Epithelial cell of esophagus (primary cell): ENCODE data around the gene KRT86.
"Not testable (repeated sequence)": the region's sequence is repeated elsewhere in the genome, so short reads cannot be mapped to it uniquely, and the experiment has no call there.

Source experiments
- DNase-seq: peaks from one replicate; pipeline ENCODE4 v3.0.0; 2010; ENCODE audit warnings: low read depth
- H3K4me3 ChIP-seq: 2 replicates; pipeline ENCODE4 v1.5.1; 2011; ENCODE audit warnings: mild to moderate bottlenecking, low read length, control low read depth
- CTCF ChIP-seq: IDR thresholded peaks from 2 replicates; pipeline ENCODE4 v1.5.1; 2011; ENCODE audit warnings: low read depth, mild to moderate bottlenecking, low read length, control low read depth, inconsistent platforms; ENCODE audit not compliant: insufficient read depth; ENCODE audit errors: missing control alignments

The KRT86 gene

GRCh38 chr12:52293926-52294325 lies 19.5 kb downstream of the KRT86 start:
- DNase-seq: no peak
- no peak for TF ChIP-seq CTCF
- H3K4me3 ChIP-seq: no peak overlapping the region

GRCh38 chr12:52294803-52295202 lies 20.4 kb downstream of the KRT86 start:
- DNase-seq: no peak
- no peak for TF ChIP-seq CTCF
- H3K4me3 ChIP-seq: no peak overlapping the region

DNA sequence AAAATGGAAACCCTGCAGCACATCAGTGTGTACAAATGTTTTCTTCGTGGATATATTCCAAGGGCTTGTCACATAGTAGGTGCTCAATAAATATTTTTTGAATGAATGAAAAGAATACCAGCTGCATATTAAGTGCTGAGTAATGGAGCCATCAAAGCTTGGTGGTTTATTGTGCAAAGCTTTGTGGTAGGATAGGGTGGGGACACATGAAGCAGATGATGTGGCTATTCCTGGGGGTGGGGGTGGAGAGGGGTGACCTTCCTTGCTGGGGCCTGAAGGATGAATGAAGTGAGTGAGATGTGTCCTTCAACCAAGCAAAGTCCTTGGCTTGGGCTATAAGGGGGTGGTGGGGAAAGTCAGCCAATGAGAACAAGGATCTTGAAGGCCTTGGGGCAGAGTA lies 21.2 kb downstream of the KRT86 start:
- no peak for DNase-seq

DNA sequence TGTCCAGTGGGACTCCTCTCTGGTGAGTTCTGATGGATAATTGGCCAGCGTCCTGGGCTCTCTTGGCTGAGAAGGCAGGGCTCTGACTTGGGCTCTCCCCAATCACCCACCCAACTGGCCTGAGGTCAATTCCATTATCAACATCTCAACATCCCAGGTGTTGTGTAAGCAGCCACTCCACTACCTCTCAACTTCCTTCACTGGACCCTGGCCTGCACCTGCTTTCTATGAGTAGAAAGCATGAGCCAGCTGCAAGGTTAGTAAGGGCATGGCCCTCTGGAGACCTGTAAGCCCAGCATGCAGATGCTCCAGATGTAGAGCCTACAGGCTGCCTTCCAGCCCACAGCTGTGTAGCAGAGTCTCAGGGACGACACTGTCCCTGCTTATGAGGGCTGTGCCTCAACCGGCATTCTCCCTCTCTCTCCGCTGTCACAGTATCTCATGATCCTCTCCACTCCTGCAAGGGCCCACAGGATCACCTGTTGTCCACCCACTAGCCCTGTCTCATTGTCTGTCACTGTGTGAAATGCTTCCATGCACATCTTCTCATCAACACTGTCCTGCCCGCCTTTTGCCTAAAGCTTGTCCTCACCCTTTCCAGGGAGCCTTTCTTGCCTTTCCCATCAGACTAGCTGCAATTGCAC lies 22.2 kb downstream of the KRT86 start:
- no peak overlapping the region for H3K4me3 ChIP-seq
- DNase-seq: no peak
- TF ChIP-seq CTCF: no peak

More for the DNA sequence above, 21.2 kb downstream of the KRT86 start:
- H3K4me3 ChIP-seq: no peak overlapping the region
- no peak for TF ChIP-seq CTCF

GRCh38 chr12:52298677-52299190 lies 24.3 kb downstream of the KRT86 start:
- no peak overlapping the region for H3K4me3 ChIP-seq
- no peak for TF ChIP-seq CTCF
- DNase-seq: no peak

GRCh38 chr12:52300796-52301691 lies 26.6 kb downstream of the KRT86 start:
- DNase-seq: no peak
- no peak for TF ChIP-seq CTCF
- no peak overlapping the region for H3K4me3 ChIP-seq

GRCh38 chr12:52301721-52302120 lies 27.3 kb downstream of the KRT86 start:
- not testable (repeated sequence) for H3K4me3 ChIP-seq, DNase-seq

DNA sequence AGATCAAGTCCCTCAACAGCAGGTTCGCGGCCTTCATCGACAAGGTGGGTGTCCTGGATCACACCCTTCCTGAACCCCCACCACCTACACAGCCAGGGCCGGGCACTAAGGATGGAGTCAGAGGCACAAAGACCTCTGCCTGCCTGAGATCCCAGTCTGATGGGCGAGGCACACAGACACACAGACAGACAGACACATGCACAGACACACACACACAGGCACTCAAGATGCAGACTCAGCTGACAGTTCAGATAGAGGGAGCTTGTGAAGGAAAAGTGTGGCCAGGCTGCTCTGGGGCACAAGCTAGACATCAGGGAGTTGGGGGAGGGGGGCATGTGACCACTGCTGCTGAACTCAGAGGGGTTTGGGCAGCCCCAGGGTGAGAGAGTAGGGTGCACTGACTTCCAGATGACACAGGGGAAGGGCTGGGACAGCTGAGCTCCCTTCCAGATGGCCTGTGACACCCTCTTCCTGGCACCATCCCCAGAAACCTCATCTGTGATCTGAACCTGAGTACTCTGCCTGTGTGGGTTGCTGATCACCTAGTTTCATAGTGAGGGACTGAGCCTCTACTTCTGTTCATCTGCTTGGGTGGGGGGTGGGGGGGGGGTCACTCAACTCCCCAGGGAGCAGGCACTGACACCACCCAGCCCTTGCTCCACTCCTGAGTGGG lies 27.9 kb downstream of the KRT86 start:
- not testable (repeated sequence) for DNase-seq, H3K4me3 ChIP-seq

- H3K4me3 ChIP-seq, DNase-seq: not testable (repeated sequence)
Measured at GRCh38 chr12:52304941-52305411, 30.5 kb downstream of the KRT86 start.
